Measurements from ENCODE around the gene SIX6.
"Not testable (repeated sequence)": the region's sequence is repeated elsewhere in the genome, so short reads cannot be mapped to it uniquely, and the experiment has no call there.

SIX6 gene

DNA sequence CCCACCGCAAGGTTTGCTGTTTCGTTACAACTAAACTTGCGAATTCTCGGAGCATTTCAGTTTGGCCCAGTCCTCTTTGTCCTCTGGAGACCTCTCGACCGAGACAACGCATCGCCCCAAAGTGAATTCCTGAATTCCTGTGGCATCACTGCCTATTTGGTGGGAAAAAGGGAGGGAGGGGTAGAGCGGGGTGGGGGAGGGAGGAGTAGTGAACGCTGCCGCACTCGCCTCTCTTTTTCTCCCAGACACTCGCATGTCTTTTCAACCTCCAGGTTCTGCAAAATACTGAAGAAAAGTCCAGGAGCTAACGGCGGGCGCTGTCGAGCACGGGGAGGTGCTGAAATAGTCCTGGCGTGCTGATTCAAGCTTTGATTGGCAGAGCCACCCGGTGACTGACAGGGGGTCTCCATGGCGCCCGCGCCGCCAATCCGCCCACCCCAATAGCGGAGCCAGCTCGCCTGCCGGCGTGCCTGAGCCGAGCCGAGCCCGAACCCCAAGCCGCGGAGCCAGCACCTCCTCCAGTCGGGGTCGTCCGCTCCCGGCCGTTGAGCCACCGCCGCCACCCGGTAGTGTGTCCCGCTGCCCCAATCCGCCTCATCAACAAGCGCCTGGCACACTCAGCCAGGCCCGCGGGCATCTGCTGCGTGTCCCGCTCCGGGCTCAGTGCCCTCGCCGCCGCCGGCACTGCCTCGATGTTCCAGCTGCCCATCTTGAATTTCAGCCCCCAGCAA lies at the start of gene SIX6:
Gene SIX6 (plus strand): TSS at position 440 of the 731 bp plus-strand sequence. CDS start 253 bp downstream, at position 693.
- DNase-seq (ENCODE audit: low read depth), result peak; percentile 6
- TF ChIP-seq, protein P1, sequence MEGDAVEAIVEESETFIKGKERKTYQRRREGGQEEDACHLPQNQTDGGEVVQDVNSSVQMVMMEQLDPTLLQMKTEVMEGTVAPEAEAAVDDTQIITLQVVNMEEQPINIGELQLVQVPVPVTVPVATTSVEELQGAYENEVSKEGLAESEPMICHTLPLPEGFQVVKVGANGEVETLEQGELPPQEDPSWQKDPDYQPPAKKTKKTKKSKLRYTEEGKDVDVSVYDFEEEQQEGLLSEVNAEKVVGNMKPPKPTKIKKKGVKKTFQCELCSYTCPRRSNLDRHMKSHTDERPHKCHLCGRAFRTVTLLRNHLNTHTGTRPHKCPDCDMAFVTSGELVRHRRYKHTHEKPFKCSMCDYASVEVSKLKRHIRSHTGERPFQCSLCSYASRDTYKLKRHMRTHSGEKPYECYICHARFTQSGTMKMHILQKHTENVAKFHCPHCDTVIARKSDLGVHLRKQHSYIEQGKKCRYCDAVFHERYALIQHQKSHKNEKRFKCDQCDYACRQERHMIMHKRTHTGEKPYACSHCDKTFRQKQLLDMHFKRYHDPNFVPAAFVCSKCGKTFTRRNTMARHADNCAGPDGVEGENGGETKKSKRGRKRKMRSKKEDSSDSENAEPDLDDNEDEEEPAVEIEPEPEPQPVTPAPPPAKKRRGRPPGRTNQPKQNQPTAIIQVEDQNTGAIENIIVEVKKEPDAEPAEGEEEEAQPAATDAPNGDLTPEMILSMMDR (conservative IDR thresholded peaks at IDR 0.05; ENCODE audit: low read length), result no peak
- no peak within 1 kb of the TSS for H3K4me3 ChIP-seq (ENCODE audit: low read length)

DNA sequence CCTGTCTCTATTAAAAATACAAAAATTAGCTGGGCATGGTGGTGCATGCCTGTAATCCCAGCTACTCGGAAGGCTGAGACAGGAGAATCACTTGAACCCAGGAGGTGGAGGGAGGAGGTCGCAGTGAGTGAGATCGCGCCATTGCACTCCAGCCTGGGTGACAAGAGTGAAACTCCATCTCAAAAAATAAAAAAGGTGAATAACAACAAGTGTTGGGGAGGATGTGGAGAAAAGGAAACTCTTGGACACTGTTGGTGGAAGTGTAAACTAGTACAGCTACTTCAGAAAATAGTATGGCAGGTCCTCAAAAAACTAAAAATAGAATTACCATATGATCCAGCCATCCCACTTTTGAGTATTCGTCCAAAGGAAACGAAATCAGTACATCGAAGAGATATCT lies 28.7 kb upstream of the SIX6 start:
- DNase-seq (ENCODE audit: low read depth); H3K4me3 ChIP-seq (ENCODE audit: low read length): not testable (repeated sequence)

DNA sequence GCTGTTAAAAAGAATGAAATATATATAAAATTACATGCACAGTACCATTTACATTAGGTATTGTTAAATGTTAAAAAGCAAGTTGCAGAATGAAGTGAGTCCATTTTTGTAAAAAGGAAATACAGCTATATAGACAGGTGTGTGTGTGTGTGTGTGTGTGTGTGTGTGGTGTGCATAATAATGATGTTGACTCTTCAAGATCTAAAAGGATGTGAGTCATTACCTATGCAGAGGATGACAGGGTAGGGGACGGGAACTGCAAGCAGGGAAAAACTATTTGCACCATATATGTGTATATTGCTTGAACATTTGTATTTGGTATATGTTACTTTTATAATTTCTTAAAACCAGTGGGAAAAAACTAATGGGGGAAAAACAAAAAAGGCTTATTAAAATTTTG lies 26.2 kb upstream of the SIX6 start:
- DNase-seq (ENCODE audit: low read depth), result no peak
- TF ChIP-seq, protein P1 (conservative IDR thresholded peaks at IDR 0.05; ENCODE audit: low read length), result no peak
- no peak overlapping the region for H3K4me3 ChIP-seq (ENCODE audit: low read length)

DNA sequence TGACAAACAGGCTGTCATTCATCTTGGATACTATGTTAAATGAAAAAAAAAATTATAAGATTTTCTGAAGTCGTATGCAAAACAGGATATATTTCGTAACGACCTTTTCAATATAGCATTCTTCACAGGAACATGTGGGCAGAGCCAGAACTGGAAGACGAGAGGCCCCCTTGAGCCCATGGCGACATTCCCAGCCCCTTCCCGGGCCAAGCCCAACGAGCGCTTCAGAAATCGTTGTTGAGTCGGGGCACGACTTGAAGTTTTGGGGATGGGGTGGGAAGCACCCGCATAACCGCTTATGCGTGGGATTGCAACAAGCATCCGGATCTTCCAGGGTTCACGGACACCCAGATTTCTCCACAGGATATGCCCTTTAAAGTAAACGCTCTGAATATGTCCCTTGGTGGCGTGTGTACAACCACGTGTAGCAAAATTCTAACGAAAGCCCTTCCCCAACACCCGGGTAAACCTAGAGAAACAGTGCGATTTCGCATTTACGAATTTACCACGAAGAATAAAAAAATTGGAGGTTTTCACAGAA lies 23.8 kb upstream of the SIX6 start:
- TF ChIP-seq, protein P1 (conservative IDR thresholded peaks at IDR 0.05; ENCODE audit: low read length), result no peak
- no peak for DNase-seq (ENCODE audit: low read depth)
- H3K4me3 ChIP-seq (ENCODE audit: low read length), result no peak overlapping the region

DNA sequence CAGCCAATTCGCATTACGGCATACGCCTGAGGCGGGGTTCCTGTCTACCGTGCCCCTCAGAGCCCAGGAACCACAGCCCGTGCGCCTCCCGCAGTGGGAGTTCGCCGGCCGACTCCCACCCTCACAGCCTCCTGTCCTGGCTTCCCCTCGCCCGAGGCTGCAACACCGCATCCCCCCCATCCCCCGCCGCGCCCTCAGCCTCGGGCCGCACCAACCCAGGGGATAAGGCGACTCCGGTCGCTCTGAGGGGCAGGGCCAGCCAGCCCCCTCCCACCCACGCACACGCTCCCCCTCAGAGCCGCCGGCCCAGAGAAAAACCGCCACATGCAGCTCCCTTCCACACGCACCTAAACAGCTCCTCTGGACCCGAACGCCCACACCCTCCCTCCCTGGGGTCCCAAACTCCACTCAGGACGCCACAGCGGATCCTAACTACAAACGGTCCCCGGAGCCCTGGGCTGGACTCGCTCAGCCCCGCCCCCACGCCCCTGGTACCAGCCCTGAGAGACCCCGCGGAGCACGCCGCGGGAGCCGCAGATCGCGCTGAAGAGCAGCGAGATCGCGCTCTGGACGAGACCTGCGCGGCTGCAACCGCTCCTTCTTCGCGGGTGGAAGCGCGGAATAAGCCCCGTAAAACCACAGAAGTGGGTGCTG lies 23.2 kb upstream of the SIX6 start, which contains the start of gene C14orf39:
Gene C14orf39 (minus strand): TSS at position 466 of the 654 bp plus-strand sequence. CDS start 985 bp downstream, outside the sequence.
- peak within 1 kb of the TSS; percentile 21; the same call in 1 of the 2 replicates for H3K4me3 ChIP-seq (ENCODE audit: low read length)
- TF ChIP-seq, protein P1 (conservative IDR thresholded peaks at IDR 0.05; ENCODE audit: low read length), result no peak
- DNase-seq (ENCODE audit: low read depth), result no peak

DNA sequence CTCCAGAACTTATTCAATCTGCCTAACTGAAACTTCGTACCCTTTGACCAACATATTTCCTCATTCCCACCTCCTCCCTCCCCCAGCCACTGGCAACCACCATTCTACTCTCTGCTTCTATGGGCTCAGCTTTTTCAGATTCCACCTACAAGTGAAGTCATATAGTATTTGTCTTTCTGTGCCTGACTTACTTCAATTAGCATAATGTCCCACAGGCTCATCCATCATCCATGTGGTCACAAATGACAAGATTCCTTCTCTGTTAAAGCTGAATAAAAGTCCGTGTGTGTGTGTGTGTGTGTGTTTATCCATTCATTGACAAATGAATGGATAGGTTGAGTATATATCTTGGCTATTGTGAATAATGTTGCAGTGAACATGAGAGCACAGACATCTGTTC lies 21.7 kb upstream of the SIX6 start:
- TF ChIP-seq, protein P1 (conservative IDR thresholded peaks at IDR 0.05; ENCODE audit: low read length), result no peak
- H3K4me3 ChIP-seq (ENCODE audit: low read length), result no peak overlapping the region
- no peak for DNase-seq (ENCODE audit: low read depth)

DNA sequence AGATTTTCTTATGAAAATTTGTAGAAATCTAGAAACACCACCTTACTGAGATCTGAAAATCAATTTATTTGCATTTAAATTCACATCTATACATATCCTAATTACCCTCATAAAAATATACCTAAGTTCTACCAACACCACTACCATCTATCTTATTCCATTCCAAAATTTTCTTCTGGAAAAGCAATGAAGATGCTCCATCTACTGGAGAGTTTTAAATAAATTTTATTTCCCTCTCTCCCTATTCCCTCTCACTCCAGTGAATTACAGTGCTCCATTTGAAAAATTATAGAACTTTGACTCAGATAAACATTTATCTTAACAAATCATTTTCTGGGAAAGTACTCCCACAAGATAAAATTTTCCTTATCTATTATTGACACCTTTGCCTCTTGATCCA lies 20.8 kb upstream of the SIX6 start:
- TF ChIP-seq, protein P1 (conservative IDR thresholded peaks at IDR 0.05; ENCODE audit: low read length), result peak; percentile 21; the same call in 1 of the 2 replicates
- no peak for DNase-seq (ENCODE audit: low read depth)

More for the DNA sequence above, 20.8 kb upstream of the SIX6 start:
- no peak overlapping the region for H3K4me3 ChIP-seq (ENCODE audit: low read length)

Data from AG10803 (cell line).